Uterine smooth muscle cell (primary cell): ENCODE measurements around the gene TIMM29. TPM values are rescaled to one million over a fixed set of nuclear protein-coding genes. Genes with fewer than 3 reads are reported as not detected.

Experiments
- total RNA-seq: library from RNA; depleted of rRNA; stranded (reverse); fragments of >200 nt; gene quantifications from 2 replicates; pipeline ENCODE4 v1.2.3, GENCODE V29; 2014

The TIMM29 gene
- total RNA-seq: 41.1 and 42.7 TPM in 2 replicates

DNA sequence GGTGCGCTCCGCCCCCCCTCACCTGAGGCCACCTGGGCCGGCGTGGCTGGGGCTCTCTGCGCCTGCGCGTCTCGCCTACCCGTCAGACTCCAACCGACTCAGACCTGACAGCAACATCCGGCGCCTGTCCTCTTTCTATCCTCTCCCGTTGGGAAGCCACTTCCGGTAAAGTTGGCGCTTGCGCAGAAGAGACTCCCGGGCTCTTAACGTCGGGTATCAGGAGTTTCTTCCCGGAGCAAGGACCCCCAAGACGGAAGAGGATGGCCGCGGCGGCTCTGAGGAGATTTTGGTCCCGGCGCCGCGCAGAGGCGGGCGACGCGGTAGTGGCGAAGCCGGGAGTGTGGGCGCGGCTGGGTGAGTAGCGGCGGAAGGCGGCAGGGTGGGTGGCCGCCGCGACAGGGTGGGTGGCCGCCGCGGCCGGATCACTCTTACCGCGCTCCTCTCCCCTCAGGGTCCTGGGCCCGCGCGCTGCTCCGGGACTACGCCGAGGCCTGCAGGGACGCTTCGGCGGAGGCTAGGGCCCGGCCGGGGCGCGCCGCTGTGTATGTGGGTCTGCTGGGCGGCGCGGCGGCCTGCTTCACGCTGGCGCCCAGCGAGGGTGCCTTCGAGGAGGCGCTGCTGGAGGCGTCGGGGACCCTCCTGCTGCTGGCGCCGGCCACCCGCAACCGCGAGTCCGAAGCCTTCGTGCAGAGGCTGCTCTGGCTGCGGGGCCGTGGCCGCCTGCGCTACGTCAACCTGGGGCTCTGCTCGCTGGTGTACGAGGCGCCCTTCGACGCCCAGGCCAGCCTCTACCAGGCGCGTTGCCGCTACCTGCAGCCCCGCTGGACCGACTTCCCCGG is at the start of gene TIMM29, which contains the start of gene YIPF2:
Gene TIMM29 (plus strand): TSS at position 249 of the 839 bp plus-strand sequence. CDS start 12 bp downstream, at position 261.
Gene YIPF2 (minus strand): TSS at position 77 of the 839 bp plus-strand sequence. CDS start 229 bp downstream, outside the sequence.

DNA sequence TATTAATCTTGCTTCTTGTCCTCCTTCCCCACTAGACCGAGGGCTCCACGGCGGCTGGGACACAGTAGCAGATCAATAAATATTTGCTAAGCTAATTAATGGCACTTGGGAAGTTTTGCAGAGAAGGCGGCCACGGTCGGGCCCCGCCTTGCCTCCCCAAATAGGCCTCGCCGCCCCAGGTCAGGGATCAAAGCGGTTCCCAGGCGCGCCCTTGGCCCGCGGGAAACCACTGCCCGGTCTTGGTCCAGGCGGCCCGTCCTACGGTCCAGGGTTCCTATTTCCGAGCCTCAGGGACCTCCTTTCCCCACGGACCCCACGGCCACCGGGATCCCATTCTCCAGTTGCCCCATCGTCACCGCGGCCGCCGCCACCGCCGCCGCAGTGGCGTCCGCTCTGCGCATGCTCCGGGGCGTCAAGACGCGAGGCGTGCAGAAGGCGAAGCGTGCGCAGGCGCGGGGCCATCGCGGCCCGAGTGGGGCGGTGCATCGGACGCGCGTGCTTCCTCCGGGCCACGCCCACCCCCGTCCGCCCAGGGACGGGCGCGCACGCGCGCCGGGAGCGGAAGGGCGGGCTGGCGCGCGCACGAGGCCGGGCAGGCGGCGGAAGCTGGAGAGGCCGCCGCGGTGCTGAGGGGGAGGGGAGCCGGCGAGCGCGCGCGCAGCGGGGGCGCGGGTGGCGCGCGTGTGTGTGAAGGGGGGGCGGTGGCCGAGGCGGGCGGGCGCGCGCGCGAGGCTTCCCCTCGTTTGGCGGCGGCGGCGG is 31.9 kb downstream of the TIMM29 start, which contains the start of gene SMARCA4:
Gene SMARCA4 (plus strand): TSS at position 717 of the 759 bp plus-strand sequence. CDS start 23,122 bp downstream, outside the sequence.

Other genes with a start within 250 kb of the TIMM29 start
- gene QTRT1, start 227.4 kb upstream of the TIMM29 start, total RNA-seq: 32.9 and 34.4 TPM in 2 replicates
- 92.7 and 108 TPM in 2 replicates for gene DNM2, start 210.7 kb upstream of the TIMM29 start, total RNA-seq
- 52.7 and 57.5 TPM in 2 replicates for gene TMED1, start 92.6 kb upstream of the TIMM29 start, total RNA-seq
- 0.25 TPM in 1 of 2 replicates, not detected in the other for gene C19orf38, start 80.4 kb upstream of the TIMM29 start, total RNA-seq
- 28.6 and 33.5 TPM in 2 replicates for gene CARM1, start 57.3 kb upstream of the TIMM29 start, total RNA-seq
- gene YIPF2, start 172 bp upstream of the TIMM29 start, total RNA-seq: 98.9 and 144 TPM in 2 replicates
- 74.0 and 96.8 TPM in 2 replicates for gene SMARCA4, start 32.2 kb downstream of the TIMM29 start, total RNA-seq
- 295 and 333 TPM in 2 replicates for gene LDLR, start 160.7 kb downstream of the TIMM29 start, total RNA-seq
- 50.2 and 237 TPM in 2 replicates for gene SPC24, start 227.0 kb downstream of the TIMM29 start, total RNA-seq